HG03159 (cell line): ENCODE measurements around the gene ITSN1.

Experiments
- ATAC-seq: cut with Tn5 transposase; IDR thresholded peaks from one replicate; pipeline ENCODE4 v1.9.1; 2021; ENCODE audit warnings: mild to moderate bottlenecking, moderate library complexity; ENCODE audit not compliant: unreplicated experiment

The ITSN1 gene

GRCh38 chr21:33829844-33830243 lies 187.5 kb downstream of the ITSN1 start:
- no peak for ATAC-seq

GRCh38 chr21:33831962-33832659 lies 189.8 kb downstream of the ITSN1 start:
- ATAC-seq, result no peak

GRCh38 chr21:33834801-33835500 lies 192.7 kb downstream of the ITSN1 start:
- no peak for ATAC-seq

GRCh38 chr21:33835920-33836319 lies 193.6 kb downstream of the ITSN1 start:
- ATAC-seq, result no peak

GRCh38 chr21:33836408-33836807 lies 194.1 kb downstream of the ITSN1 start:
- ATAC-seq, result no peak

- ATAC-seq, result no peak
Observed at GRCh38 chr21:33839167-33839716, 196.9 kb downstream of the ITSN1 start.

- no peak for ATAC-seq
Observed at GRCh38 chr21:33839806-33840205, 197.5 kb downstream of the ITSN1 start.

- ATAC-seq, result no peak
Observed at GRCh38 chr21:33840771-33841170, 198.5 kb downstream of the ITSN1 start.

GRCh38 chr21:33841561-33841960 lies 199.3 kb downstream of the ITSN1 start:
- ATAC-seq, result no peak

GRCh38 chr21:33843216-33843615 lies 200.9 kb downstream of the ITSN1 start:
- no peak for ATAC-seq

GRCh38 chr21:33844104-33844889 lies 202.0 kb downstream of the ITSN1 start:
- ATAC-seq, result no peak

- ATAC-seq, result no peak
Observed at GRCh38 chr21:33844890-33845205, 202.5 kb downstream of the ITSN1 start.

- ATAC-seq, result no peak
Observed at GRCh38 chr21:33846141-33846540, 203.8 kb downstream of the ITSN1 start.

GRCh38 chr21:33847588-33848248 lies 205.4 kb downstream of the ITSN1 start:
- no peak for ATAC-seq

- no peak for ATAC-seq
Observed at GRCh38 chr21:33848249-33848953, 206.1 kb downstream of the ITSN1 start.

- no peak for ATAC-seq
Observed at GRCh38 chr21:33849834-33850233, 207.5 kb downstream of the ITSN1 start.

GRCh38 chr21:33850401-33850800 lies 208.1 kb downstream of the ITSN1 start:
- ATAC-seq, result no peak

- ATAC-seq, result no peak
Observed at GRCh38 chr21:33850985-33851384, 208.7 kb downstream of the ITSN1 start.

- no peak for ATAC-seq
Observed at GRCh38 chr21:33852485-33852884, 210.2 kb downstream of the ITSN1 start.

GRCh38 chr21:33854604-33855003 lies 212.3 kb downstream of the ITSN1 start:
- ATAC-seq, result no peak
